HG03039 (cell line): ENCODE results near the gene SPACA4.
A peak's percentile ranks its signal among the peaks of the same experiment; 100 is the strongest.
"Not testable (repeated sequence)": the region's sequence is repeated elsewhere in the genome, so short reads cannot be mapped to it uniquely, and the experiment has no call there.

Source experiments
- ATAC-seq: cut with Tn5 transposase; IDR thresholded peaks from one replicate; pipeline ENCODE4 v1.9.1; 2021; ENCODE audit warnings: mild to moderate bottlenecking, moderate library complexity; ENCODE audit not compliant: unreplicated experiment

Gene SPACA4

GRCh38 chr19:48618278-48618915 lies 11.9 kb downstream of the SPACA4 start:
- ATAC-seq, result no peak

- ATAC-seq, result peak; percentile 72
These were observed 12.6 kb downstream of the SPACA4 start, which contains the start of the genes RPL18 and SPHK2 for GRCh38 chr19:48618916-48619691. TSS of gene RPL18 (minus strand) at chr19:48619178. CDS start at chr19:48619143, 35 bp downstream. TSS of gene SPHK2 (plus strand) at chr19:48619506. CDS start at chr19:48620515, 1,009 bp downstream.

GRCh38 chr19:48619692-48620585 lies 13.4 kb downstream of the SPACA4 start:
- ATAC-seq, result no peak

GRCh38 chr19:48623556-48624066 lies 17.1 kb downstream of the SPACA4 start:
- ATAC-seq, result no peak

- ATAC-seq, result peak; percentile 48
These were observed 17.6 kb downstream of the SPACA4 start for GRCh38 chr19:48624067-48624594.

GRCh38 chr19:48624791-48625723 lies 18.5 kb downstream of the SPACA4 start:
- no peak for ATAC-seq

- no peak for ATAC-seq
These were observed 19.4 kb downstream of the SPACA4 start for GRCh38 chr19:48625891-48626327.

- ATAC-seq, result no peak
These were observed 20.8 kb downstream of the SPACA4 start for GRCh38 chr19:48627201-48627864.

GRCh38 chr19:48627865-48628314 lies 21.3 kb downstream of the SPACA4 start:
- ATAC-seq, result no peak

GRCh38 chr19:48628486-48629296 lies 22.1 kb downstream of the SPACA4 start:
- no peak for ATAC-seq

- no peak for ATAC-seq
These were observed 22.7 kb downstream of the SPACA4 start for GRCh38 chr19:48629297-48629598.

GRCh38 chr19:48629599-48630295 lies 23.2 kb downstream of the SPACA4 start:
- ATAC-seq, result no peak

- no peak for ATAC-seq
These were observed 23.9 kb downstream of the SPACA4 start for GRCh38 chr19:48630296-48631063.

- no peak for ATAC-seq
These were observed 24.7 kb downstream of the SPACA4 start for GRCh38 chr19:48631225-48631624.

GRCh38 chr19:48632286-48632685 lies 25.7 kb downstream of the SPACA4 start:
- ATAC-seq, result not testable (repeated sequence)

- no peak for ATAC-seq
These were observed 26.2 kb downstream of the SPACA4 start for GRCh38 chr19:48632692-48633147.
